ENCODE results near the gene RASSF5.
A peak's percentile ranks its signal among the peaks of the same experiment; 100 is the strongest.
"Not testable (repeated sequence)": the region's sequence is repeated elsewhere in the genome, so short reads cannot be mapped to it uniquely, and the experiment has no call there.

The RASSF5 gene

DNA sequence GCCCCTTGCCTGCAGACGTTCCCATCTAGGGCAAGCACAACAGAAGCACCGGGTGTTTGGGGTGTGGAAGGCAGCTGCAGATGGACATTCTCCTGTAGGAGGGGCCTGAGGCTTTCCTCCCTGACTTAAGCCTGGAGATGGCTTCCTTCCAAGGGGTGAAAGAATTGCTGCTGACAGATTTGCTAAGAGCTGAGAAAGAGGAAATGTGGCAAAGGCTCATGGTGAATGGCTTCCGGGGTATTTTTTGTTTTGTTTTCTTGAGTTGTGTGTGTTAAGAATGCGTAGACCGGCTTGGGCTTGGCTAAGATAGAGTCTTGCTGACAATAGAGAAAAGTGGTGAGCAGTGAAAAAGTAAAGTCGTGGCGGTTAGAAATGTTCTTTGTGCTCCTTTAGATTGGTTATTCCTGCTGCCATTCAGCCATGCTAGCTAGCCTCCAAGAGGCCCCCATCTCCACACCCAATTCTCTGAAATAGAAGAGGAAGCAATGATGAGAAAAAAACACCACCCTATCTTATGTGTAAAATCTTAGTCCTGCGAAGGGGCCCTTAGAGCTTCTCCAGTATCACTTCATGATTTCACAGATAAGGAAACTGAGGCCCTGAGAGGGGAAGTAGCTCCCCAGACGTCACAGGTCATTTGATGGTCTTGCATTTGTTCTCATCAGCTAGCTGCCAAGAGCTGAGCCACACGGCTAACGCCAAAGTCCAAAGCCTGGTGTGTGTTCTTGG is 68.0 kb downstream of the RASSF5 start:
- peak; percentile 95 for DNase-seq

- no peak for DNase-seq
Measured at GRCh38 chr1:206575894-206576737, 68.8 kb downstream of the RASSF5 start.

DNA sequence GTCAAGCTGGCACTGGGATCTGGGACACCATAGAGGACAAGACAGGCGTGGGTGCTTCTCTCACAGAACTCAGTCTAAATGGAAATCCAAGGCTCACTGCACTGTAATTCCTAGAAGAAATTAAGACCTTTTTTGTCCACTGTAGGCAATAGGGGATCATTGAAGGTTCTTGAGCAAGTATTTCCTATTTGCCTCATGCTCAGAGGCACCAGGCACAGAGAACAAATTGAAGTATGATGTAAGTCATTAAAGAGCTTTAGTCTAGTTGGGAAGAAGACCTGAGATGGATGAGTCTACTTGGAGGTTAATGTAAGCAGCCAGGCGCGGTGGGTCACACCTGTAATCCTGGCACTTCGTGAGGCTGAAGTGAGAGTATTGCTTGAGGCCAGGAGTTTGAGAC is 70.3 kb downstream of the RASSF5 start:
- DNase-seq: no peak

- no peak for DNase-seq
Measured at GRCh38 chr1:206578068-206578977, 71.0 kb downstream of the RASSF5 start.

DNA sequence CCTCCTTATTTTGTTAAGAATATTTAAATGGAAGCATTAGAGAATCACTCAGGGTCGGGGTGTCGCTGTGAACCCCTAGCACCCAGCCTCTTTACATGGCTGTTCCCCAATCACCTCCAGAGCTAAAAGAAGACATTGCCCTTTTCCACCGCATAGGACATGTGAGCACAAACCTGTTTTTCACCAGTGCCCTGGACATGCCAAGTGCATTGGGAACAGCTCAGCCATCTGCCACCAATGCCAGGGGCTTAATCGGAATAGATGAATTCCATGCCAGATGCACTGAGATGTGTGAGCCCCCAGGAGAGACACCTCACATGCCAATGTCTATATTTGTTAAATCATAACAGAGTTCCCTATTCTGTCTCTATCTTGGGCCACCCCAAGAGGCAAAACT is 71.6 kb downstream of the RASSF5 start:
- DNase-seq: no peak

DNA sequence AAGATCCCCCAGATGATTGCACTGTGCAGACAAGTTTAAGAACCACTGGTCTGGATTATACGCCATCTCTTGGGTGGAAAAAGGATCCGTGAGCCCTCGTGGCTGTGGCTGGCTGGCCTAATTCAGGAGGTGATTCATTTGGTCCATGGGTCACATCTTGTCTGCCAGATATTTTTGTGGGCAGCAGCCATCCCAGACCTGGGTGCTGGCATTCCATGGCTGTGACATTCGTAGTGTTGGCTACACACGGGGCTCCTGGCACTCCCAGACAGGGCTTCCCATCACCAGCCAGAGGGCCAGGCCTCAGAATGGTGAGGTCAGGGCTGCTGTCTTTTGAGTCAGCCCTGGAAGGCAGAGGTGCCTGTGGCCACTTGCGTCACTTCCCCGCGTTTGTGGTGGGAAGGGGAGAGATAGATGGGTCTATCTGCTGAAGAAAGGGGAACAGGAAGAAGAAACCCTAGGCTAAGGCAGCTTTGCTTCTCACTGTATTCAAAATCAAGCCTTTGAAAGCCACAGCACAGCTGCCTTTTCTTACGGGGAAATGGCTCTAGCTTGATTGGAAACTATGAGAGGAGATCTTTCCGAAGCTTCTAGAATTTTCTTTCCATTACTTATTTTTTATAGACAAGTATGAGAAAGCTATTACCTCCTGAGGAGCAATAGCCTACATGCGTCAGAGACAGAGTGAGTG is 72.6 kb downstream of the RASSF5 start:
- DNase-seq: peak; percentile 97

DNA sequence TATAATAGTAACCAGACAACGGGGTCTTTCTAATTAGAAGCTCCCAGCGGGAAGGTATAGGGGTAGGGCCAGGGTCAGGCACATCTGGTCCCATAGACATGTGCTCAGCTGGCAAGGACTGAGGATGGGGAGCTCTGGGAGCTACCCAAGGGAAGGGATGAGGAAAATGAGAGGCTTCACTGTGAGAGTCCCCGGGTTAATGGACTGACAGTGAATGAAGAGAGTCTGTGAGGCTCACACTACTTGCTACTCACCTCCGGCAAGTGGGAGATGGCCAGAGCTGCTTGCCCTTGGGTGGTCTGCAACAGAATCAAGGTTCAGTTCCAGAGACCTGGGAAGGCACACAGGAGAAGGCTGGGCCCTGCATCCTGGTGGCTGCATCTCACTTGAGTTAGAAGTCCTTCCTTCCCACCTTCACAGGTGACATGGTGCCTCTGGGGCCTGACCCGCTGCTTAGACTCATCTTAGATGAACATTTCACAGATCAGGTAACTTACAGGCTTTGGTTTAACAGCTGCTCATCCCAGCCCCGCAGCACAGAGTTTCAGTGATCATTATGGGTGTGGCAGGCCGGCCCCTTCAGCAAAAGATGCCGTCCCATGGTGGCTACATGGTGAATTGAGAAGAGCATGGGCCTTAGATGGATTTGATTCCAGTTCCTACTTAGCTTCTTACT is 73.2 kb downstream of the RASSF5 start:
- DNase-seq: no peak

DNA sequence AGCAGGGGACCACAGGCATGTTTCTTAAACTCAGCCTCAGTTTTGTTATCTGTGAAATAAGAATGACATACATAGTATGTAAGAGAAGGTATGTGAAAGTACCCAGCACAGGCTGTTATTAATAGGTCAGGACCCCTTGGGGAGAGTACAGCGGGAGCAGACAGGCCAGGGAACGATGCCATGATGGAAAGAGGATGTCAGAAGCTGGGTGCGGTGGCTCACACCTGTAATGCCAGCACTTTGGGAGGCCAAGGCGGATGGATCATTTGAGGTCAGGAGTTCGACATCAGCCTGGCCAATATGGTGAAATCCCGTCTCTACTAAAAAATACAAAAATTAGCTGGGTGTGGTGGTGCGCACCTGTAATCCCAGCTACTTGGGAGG is 73.8 kb downstream of the RASSF5 start:
- not testable (repeated sequence) for DNase-seq

DNA sequence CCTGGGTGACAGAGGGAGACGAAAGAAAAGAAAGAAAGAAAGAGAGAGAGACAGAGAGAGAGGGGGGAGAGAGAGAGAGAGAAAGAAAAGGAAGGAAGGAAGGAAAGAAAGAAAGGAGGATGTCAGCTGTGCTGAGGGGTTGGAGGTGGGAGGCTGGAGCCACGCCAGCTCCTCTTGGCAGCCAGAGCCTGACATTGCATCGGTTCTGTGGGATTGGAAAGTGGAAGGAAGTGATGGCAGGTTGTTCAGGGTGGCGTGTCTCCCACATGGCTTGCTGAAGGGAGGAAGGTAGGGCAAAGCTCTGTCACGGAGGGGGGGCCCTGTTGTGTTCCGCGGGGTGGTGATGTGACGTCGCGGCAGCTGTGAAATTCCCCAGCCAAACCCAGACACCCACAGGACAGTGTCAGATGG is 74.2 kb downstream of the RASSF5 start:
- DNase-seq: peak; percentile 42

DNA sequence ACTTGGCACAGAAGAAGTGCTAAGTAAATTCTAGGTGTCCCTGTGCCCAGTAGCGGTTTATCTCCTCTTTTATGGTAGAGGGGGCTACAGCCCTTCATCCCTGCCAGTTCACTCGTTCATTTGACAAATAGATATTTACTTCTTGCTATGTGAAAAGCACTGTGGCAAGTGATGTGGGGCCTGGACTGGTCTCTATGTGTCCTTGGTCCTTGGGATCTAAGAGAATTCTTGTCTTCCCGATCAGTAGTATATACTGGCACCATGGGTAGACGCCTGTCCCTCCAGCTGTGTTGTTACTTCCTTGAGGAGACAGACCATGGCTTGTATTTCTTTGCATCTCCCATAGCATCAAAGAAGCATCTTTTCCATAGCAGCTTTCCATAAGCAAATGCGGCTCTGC is 75.2 kb downstream of the RASSF5 start:
- DNase-seq: no peak

GRCh38 chr1:206582971-206583706 is 75.8 kb downstream of the RASSF5 start:
- DNase-seq: no peak

- DNase-seq: peak; percentile 85
Measured at GRCh38 chr1:206583707-206584648, 76.6 kb downstream of the RASSF5 start.

- DNase-seq: no peak
Measured at GRCh38 chr1:206584683-206585082, 77.4 kb downstream of the RASSF5 start.

GRCh38 chr1:206586501-206587445 is 79.4 kb downstream of the RASSF5 start:
- no peak for DNase-seq

GRCh38 chr1:206587904-206588303 is 80.6 kb downstream of the RASSF5 start:
- DNase-seq: no peak

DNA sequence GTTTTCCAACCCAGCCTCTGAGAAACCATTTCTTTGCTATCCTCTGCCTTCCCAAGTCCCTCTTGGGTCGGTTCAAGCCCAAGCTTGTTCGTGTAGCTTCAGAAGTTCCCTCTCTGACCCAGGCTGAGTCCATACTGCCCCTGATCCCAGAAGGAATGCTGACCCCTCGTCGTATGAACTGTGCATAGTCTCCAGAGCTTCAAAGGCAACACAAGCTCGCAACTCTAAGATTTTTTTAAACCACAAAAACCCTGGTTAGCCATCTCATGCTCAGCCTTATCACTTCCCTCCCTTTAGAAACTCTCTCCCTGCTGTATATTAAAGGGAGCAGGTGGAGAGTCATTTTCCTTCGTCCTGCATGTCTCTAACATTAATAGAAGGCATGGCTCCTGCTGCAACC is 81.2 kb downstream of the RASSF5 start:
- no peak for DNase-seq

- no peak for DNase-seq
Measured at GRCh38 chr1:206589206-206589605, 81.9 kb downstream of the RASSF5 start.

- peak; percentile 37 for DNase-seq
Measured at GRCh38 chr1:206590025-206590758, 82.9 kb downstream of the RASSF5 start.

Data from hematopoietic multipotent progenitor cell treated with erythropoietin and hydrocortisone succinate and interleukin-3 and kit ligand, for 4 days (in vitro differentiated cells).